Esophagus squamous epithelium (tissue), 4 donors: Measurements from ENCODE around the gene PNMA6F.
"Not testable (repeated sequence)": the region's sequence is repeated elsewhere in the genome, so short reads cannot be mapped to it uniquely, and the experiment has no call there.

ENCODE experiments used
- CTCF ChIP-seq, 6 experiments: fragments of 450-650 bp in 4 of 6; fragments of 200-600 bp in 2 of 6; sonication (generic) in 2 of 6; IDR thresholded peaks; one replicate each; pipeline ENCODE4 v1.5.1; 2016 to 2019; ENCODE audit warnings: antibody characterized with exemption in 6 of 6, mild to moderate bottlenecking in 4 of 6, moderate library complexity in 4 of 6
- POLR2A ChIP-seq, 4 donors: fragments of 450-650 bp; IDR thresholded peaks; one replicate each; pipeline ENCODE4 v1.6.1; 2017; ENCODE audit warnings: antibody characterized with exemption in 4 of 4, mild to moderate bottlenecking in 4 of 4, moderate library complexity in 3 of 4

GRCh38 chrX:153279304-153279703 lies 42.3 kb downstream of the PNMA6F start:
- TF ChIP-seq POLR2A, CTCF (IDR thresholded peaks at IDR 0.05): not testable (repeated sequence)
